Lower leg skin (tissue), 4 donors: Measurements from ENCODE around the gene FXYD1. TPM values are rescaled to one million over a fixed set of nuclear protein-coding genes. Genes with fewer than 3 reads are reported as not detected.
A peak's percentile ranks its signal among the peaks of the same experiment; 100 is the strongest.

Experiments
- DNase-seq, 2 donors: peaks; one replicate each; pipeline ENCODE4 v3.0.0-alpha.2; 2019; ENCODE audit warnings: low spot score in 2 of 2
- H3K4me3 ChIP-seq: fragments of 200-600 bp; sonication (generic); 2 replicates; pipeline ENCODE4 v1.5.1; 2017; ENCODE audit warnings: mild to moderate bottlenecking, low read depth; ENCODE audit not compliant: poor library complexity, severe bottlenecking
- CTCF ChIP-seq, 3 donors: fragments of 450-650 bp; IDR thresholded peaks; one replicate each; pipeline ENCODE4 v1.5.1; 2016; ENCODE audit warnings: antibody characterized with exemption in 3 of 3, mild to moderate bottlenecking in 3 of 3, moderate library complexity in 2 of 3
- POLR2A ChIP-seq, 2 donors: fragments of 450-650 bp; IDR thresholded peaks; one replicate each; pipeline ENCODE4 v1.6.1; 2016 to 2017; ENCODE audit warnings: antibody characterized with exemption in 2 of 2, mild to moderate bottlenecking in 1 of 2, moderate library complexity in 1 of 2
- WGBS, 2 donors: methylation state at CpG; one replicate each; pipeline ENCODE4 v1.1.5; 2018; 5-methylcytosine and 5-hydroxymethylcytosine counted together
- intact Hi-C: fragments of 100-400 bp; cut with DNase I; formaldehyde crosslinking; loops from one replicate; pipeline ENCODE4 v1.15.0; 2023; ENCODE audit warnings: low total_unique reads
- total RNA-seq, 4 donors: library from RNA; depleted of rRNA; stranded (reverse); fragments of >200 nt; gene quantifications; one replicate each; pipeline ENCODE4 v1.1.0, GENCODE V29; 2016

Gene FXYD1
- 10 to 100 TPM in 1 of 4 donors, 1 to 10 TPM in 2, not detected in 1; 5.5 to 20.9 (median 6.5) TPM for total RNA-seq

GRCh38 chr19:35138305-35138892 is at the start of gene FXYD1:
FXYD1 (plus strand) TSS chr19:35138824; CDS start chr19:35140080, 1,256 bp downstream.
- DNase-seq: peak in 1 of 2 donors; percentile 93
- no peak within 1 kb of the TSS for H3K4me3 ChIP-seq
- 50 to 53% methylated on average over 13 to 16 of the region's 18 CpGs for WGBS, 2 donors
- TF ChIP-seq CTCF (IDR thresholded peaks at IDR 0.05) (no peak), POLR2A (IDR thresholded peaks at IDR 0.05) (no peak)
- intact Hi-C loops: no loop called here

- 88 to 90% methylated on average over 8 of the region's 8 CpGs for WGBS, 2 donors
- TF ChIP-seq POLR2A (IDR thresholded peaks at IDR 0.05) (no peak), CTCF (IDR thresholded peaks at IDR 0.05) (no peak)
- no peak for DNase-seq
- H3K4me3 ChIP-seq: no peak overlapping the region
- intact Hi-C loops: no loop called here
Observed at GRCh38 chr19:35089554-35089953, 49.1 kb upstream of the FXYD1 start.

GRCh38 chr19:35090160-35090505 is 48.5 kb upstream of the FXYD1 start:
- no peak for DNase-seq
- intact Hi-C loops: no loop called here
- TF ChIP-seq POLR2A (IDR thresholded peaks at IDR 0.05) (no peak), CTCF (IDR thresholded peaks at IDR 0.05) (no peak)
- no peak overlapping the region for H3K4me3 ChIP-seq
- WGBS, 2 donors: 43 to 44% methylated on average over 9 of the region's 9 CpGs

DNA sequence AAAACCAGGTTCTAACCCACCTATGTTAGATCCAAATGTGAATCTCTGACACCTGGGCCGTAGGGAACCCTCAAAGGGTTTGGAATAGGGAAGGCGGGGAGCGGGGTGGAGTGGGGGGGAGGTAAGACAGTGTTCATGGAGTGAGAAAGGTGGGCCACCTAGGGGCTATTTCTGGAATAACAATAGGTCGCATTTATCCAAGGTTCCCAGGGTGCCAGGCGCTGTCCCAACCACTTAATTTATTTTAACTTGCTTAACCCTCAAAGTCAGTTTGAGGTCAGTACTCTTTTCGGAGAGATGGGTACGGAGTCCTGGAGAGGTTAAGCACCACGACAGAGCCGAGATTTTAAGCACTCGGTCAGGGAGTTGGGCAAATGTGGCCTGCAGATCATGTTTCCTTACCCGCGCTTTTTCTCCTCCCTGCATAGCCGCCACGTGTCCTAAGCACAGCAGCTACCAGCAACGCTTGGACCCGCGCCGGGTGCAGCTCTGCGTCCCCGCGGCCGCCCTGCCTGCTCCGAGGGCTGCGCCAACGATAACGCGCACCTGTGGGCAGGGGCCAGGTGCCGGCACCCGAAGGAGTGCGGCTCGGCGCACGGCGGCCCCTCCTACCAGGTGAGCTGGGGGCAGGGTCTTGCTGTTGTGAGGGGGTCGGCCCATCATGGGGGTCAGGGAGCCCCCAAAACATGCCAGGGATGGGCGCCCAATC is 48.0 kb upstream of the FXYD1 start:
- intact Hi-C loops: no loop called here
- peak in 1 of 2 donors; percentile 60 for DNase-seq
- TF ChIP-seq CTCF (IDR thresholded peaks at IDR 0.05): no peak
- TF ChIP-seq POLR2A (IDR thresholded peaks at IDR 0.05): no peak
- no peak overlapping the region for H3K4me3 ChIP-seq
- WGBS, 2 donors: 2 to 4% methylated on average over 27 to 31 of the region's 36 CpGs

DNA sequence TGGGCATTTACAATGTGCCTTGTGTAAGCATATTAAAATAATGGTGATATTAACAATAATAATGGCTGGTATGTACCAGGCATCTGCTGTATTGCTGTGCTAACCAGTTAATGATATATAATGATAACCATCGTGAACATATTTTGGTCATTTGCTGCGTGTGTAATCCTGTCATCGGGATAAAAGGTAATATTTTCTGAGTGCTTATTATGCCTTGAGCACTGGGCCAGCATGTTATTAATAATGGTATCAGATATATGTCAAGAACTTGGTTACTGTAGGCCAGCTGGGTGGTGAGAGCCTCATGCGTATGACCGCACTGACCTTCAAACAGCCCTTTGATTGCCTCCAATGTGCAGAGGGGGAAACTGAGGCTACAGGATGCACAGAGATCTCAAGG is 45.2 kb upstream of the FXYD1 start:
- TF ChIP-seq CTCF (IDR thresholded peaks at IDR 0.05) (no peak), POLR2A (IDR thresholded peaks at IDR 0.05) (no peak)
- no peak overlapping the region for H3K4me3 ChIP-seq
- intact Hi-C loops: no loop called here
- WGBS, 2 donors: 67 to 69% methylated on average over 5 of the region's 5 CpGs
- DNase-seq: no peak
